NCI-H2227 (cell line): ENCODE measurements around the gene CRIP2.

Experiments
- DNase-seq: peaks from one replicate; lab custom pipeline; 2025; ENCODE audit not compliant: unreplicated experiment; lab: John Stamatoyannopoulos, UW

Gene CRIP2

DNA sequence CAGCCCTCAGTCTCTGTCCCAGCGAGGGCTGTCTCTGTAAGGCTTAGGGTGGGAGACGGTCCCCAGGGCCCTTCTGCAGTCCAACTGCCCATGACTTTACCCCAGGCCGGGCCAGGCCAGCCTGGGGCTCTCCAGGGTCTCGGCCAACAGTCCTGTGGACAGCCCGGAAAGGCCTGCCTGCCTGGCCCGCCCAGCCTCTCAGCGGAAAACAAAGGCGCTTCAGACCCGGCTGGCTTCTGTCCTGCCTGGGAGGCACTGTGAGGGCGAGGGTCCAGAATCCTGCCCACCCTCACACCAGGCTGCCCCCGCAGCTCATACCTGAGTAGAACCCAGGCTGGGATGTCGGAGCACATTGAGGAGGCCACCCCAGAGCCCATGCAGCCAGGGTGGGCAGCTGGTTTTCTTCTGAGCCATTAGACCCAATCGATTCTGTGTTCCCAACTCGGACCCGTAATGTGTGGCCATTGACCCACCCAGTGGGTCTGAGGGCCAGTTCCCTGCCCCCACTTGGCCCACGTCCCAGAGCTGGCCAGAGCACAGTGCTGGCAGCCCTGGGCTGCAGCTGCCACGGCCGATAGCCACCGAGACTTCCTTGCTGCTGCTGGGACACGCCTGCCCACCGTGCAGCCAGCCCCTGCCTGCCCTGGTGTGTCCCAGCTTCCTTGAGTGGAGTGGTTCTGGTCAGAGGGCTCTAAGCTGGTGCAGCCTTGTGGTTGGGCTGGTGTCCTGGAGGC is 1.6 kb downstream of the CRIP2 start:
- DNase-seq: peak; percentile 29

DNA sequence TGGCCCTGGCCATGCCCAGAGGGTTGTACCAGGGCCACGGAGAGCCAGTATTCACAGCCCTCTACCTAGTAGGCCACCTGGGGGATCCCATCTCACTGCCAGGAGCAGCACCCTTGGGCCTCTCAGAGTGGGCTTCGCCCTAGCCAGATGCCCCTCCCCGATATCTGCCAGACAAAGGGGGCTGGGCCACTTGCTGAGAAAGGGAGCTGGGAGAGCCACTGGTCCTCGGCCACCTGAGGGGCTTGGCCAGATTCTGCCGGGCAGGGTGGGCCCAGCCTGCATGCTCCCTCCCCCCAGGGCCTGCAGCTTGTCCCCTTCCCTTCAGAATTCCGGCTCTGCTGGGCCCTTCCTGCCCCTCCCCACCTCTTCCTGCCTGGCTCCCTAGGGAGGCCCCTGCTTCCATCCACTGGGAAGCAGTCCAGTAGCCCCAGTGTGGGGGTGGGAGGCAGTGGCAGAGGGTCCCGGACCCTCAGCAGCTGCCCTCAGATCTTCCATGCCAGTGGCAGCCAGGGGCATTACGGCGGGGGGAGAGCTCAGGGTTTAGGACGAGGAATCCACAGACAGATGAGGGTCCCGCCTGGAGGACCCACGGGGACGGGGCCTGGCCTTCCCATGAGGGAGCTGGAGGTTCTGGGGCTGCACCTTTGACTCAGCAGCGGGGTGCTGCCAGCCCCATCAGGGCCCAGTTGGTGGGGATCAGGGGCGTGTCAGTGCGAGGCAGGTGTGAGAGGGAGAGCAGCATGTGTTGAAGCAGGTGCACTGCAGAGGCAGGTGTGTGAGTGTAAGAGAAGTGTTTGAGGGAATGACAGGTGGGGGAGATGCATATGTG is 2.4 kb downstream of the CRIP2 start:
- DNase-seq: no peak

DNA sequence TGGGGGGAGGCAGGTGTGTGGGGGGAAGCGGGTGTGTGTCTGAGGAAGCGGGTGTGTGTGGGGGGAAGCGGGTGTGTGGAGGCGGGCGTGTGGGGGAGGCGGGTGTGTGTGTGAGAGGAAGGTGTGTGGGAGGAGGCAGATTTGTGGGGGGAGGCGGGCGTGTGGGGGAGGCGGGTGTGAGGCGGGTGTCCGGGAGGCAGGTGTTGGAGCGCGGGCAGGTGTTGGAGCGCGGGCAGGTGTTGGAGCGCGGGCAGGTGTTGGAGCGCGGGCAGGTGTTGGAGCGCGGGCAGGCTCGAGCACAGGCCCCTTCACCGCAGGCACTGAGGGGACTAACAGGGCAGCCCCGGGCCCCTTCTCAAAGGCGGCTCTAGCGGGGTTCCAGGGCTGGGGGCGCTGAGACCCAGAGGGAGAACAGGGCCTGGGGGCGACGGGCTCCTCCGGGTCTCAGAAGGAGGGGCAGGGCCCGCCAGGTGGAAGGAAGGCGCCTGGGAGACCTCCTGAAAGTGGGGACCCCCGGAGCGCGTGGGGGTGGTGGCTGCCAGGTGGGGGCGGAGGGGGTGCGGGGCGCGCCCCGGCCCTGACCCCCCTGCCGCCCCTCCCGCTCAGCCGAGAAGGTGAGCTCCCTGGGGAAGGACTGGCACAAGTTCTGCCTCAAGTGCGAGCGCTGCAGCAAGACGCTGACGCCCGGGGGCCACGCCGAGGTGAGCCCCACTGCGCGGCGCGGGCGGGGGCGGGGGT is 3.2 kb downstream of the CRIP2 start:
- no peak for DNase-seq

DNA sequence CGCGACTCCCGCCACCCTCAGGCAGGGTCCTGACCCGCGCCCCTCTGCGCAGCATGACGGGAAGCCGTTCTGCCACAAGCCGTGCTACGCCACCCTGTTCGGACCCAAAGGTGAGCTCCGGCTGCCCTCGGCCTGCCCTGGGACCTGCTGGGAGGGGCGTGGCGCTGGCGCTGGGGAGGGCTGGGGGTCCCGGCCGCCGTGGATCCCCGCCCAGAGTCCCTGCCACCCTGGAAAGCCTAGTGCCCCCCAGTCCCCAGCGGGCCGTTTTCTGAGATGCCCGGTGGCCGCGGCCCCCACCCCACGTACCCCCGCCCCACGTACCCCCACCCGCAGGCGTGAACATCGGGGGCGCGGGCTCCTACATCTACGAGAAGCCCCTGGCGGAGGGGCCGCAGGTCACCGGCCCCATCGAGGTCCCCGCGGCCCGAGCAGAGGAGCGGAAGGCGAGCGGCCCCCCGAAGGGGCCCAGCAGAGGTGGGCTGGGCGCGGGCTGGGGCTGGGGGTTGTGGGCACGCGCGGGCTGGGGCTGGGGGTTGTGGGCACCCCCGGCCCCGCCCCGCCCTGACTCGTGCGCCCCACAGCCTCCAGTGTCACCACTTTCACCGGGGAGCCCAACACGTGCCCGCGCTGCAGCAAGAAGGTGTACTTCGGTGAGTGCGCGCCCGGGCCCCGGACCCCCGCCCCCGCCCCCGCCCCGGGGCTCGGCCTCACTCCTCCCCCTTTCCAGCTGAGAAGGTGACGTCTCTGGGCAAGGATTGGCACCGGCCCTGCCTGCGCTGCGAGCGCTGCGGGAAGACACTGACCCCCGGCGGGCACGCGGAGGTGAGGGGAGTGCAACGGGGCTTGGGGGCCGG is 4.0 kb downstream of the CRIP2 start:
- DNase-seq: no peak

DNA sequence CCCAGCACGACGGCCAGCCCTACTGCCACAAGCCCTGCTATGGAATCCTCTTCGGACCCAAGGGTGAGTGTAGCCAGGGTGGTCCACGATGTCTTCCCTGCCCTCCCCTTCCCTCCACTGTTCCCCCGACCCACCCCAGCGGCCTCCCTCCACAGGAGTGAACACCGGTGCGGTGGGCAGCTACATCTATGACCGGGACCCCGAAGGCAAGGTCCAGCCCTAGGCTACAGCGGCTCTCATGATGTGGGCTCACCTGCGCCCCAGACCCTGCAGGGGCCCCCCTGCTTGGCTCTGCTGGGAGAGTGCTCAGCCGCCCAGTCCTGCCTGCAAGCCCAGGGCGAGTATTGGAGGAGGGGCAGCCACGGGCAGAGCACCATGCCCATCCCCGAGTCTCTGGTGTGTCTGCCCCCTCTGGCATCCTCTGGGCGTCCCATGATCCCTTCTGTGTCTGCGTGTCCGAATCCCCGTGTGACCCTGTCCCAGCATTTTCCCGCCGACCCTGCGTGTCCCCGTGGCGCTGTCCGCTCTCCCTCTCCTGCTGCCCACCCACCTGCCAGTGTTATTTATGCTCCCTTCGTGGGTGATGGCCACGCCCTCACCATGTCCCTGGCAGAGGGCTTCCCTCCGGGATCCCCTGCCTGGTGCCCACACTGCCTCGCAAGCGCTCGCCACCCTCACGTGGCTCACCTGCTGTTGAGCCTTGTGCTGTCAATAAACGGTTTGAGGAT is 5.0 kb downstream of the CRIP2 start:
- DNase-seq: no peak

DNA sequence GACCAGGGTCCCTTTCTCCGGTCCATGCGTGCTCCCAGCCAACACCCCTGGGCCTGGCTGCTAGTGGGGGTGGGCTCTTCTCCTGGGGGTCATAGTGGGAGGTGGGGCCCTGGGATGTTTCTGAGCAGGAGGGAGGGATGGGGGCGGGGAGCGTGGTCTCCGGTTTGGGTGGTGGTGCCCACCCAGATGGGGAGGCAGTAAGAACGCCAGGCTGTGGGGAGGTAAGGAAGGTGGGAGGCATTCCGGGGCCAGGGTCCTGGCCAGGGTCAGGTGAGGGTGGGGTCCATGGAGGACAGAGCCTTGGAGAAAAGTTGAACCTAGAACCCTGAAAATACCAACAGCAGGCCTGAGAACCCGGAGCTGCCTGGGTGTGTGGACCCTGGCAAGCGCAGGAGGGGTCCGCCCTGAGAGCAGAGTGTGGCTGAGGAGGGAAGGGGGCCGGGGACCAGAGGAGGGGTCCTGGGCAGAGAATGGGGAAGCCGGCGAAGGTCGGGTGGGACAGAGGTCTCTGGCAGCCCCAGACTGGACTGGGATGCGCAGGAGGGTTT is 5.7 kb downstream of the CRIP2 start:
- DNase-seq: no peak

DNA sequence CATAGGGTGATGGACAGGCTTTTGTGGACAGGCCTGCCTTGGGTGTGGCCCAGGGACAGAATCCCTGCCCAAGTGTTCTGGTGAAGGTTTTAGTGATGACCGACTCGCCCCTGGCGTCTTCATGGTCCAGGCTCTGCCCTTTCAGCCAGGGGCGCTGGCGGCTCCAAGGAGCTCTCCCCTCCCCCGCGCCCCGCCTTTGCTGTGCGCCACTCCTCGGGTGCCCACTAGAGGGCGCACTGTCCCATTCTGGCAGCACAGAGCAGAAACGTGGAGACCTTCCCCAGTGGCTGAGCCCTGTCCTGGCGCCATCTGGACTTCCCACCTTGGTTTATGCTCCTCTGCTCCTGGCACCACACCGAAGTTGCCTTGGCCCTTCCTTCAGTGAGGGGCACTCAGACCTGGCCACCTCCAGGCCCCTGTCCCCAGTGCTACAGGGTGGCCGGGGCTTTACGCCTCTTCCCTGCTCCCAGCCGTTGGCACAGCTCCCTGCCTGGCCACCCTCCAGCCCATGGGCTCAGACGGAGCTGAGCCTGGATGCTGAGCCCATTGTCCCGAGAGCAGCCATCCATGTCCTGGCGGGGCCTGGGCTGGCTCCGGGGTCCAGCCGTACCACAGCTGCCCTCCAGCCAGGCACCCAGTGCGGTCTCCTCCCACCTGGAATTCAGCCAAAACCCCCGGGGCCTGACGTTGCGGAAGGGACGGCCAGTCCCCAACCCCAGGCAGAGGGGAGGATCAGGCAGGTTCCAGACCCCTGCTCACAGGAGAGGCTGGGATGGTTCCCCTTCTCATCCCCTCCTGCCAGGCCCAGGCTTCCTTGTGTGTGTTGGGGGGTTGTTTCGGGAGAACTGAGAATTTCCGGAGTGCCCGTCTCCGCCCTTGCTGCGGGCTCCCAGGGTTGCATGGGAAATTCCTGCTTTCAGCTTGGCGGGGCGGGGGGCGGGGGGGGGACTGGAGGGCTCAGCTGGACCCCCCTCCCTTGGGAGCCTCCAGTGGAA is 6.5 kb downstream of the CRIP2 start:
- peak; percentile 91 for DNase-seq

DNA sequence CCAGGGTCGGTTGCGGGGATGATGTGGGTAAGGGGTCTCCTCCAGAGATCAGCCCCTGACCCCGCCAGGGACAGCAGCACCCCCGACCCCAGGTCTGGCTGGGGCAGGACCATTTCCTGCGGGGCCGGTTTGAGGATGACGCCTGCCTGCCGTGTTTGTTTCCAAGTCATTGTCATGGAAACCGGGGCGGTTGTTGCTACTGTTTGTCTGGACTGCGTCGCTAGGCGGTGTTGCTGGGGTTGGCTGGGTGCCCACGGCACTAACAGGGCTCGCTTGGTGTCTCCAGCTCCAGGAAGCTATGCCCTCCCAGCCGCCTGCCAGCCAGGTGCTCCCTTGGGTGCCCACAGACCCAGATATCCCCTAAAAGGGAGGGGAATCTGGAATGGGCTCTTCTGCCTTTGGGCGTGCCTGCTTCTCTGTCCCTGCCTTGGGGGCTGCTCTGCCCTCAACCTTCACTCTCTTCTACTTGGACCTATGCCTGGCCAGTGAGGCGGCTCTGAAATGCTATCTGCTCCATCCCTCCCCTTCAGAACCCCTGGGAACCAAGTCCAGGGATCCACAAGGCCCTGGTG is 7.4 kb downstream of the CRIP2 start:
- peak; percentile 93 for DNase-seq

DNA sequence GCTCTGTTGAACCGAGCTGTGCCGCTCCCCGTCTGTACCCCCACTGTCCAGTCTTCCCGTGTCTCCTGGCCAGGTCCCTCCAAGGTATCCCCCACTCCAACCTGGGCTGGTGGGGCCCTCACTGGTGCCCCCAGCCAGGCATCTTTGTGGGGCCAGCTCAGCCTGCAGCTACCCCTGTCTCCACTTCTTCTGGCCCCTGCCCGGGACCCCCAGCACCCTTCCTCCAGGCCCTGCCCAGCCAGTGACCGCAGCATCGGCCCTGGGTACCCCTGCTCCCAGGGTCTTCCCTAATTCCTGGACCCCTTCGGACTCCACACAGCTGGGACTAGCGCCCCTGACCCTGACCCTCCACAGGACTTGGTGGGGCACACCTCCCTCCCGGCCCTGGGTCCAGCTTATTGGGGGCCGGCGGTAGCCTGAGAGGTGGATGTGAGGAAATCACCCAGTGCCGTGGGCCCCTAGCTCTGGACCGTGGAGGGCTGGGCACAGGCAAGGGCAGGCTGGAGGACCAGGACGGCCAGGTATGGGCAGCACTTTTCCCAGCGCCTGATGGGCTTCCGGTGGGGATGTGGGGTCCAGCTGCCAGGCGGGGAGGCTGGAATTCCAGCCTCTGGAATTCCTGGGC is 8.0 kb downstream of the CRIP2 start:
- no peak for DNase-seq

DNA sequence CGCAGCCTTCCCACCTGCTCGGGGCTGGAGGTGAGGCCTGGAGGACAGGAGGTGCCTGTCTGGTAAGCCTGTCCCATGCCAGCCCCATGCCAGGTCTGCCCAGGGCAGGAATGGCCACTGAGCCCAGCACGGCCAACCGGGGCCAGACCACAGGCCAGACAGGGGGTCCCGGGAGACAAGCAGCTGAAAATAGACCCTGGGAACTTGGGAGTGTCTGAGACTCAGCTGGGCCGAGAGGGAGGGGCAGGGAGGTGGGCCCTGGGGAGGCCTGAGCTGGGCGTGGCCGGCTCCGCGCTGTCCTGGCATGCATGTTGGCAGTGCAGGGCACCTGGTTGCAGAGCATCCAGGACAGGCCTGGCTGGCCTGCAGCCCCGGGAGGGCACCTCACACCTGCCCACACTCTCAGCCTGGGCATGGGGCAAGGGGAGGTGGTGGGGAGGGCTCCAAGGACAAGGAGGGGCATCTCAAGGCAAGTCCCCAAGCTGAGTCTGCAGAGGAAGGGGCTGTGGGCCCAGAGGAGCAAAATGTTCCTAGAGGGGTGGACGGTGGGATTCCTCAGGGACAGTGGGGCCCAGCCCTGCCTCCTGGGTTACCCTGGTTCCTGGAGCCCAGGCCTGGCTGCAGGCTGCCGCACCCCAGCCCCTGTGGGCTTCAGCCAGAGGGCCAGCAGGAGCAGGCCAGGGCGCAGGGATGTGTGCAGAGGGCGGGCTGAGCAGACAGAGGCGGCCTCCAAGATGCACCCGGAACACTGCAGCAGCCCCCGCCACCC is 8.9 kb downstream of the CRIP2 start:
- no peak for DNase-seq

DNA sequence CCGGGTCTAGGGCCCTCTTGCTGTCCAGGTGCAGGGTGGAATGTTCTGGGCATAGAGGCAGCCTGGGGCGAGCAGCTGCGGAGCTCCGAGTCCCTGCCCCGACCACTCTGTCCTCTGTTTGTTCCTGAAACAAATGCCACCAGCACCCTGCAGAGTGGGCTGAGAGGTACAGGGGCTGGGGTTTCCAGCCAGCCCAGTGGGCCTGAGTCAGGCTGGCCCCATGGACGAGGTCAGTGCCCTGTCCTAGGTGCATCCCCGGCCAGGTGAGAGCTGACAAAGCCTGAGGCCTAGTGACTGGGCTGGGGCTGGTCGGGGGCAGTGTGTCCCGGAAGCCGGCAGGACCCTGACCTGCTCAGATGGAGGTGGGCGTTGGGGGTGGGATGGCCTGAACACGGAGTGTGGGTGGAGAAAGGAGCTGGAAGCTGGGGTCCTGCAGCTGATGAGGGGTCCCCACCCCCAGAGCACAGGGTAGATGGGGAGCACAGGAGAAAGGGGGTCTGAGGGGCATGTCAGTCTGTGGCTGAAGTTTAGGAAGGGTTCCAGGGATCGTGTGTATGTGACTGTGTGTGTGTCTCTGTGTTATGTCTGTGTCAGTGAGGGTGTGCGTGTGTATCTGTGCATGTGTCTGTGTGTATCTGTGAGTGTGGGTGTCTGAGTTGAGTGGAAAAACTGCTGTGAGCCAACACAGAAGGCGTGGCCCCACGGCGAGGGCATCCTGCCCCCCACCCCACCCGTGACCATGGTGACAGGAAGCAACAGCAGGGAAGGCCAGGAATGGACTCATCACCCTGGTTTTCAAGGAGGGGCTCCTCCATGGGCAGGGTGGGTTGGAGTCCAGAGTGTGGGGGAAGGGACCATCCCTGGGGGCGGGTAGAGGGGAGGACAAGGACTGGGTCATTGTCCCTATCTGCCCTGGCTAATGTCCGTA is 9.7 kb downstream of the CRIP2 start:
- DNase-seq: no peak

DNA sequence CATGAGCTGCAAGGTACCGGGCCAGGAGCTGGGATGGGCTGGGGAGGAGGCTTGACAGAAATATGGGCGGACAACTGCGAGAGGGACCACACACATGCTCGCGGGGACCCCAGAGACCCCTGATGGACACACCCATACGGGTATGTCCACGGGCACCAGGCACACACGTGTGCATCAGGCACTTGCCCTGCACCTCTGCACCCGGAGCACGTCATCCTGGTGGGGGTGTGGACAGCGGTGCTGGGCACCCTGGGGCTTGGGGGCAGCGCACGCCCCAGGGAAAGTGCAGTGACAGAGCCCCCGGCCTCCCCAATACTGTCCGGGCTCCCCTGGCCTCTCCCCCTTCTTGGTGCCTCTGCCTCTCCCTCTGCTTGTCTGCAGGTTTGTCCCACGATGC is 10.4 kb downstream of the CRIP2 start:
- no peak for DNase-seq

DNA sequence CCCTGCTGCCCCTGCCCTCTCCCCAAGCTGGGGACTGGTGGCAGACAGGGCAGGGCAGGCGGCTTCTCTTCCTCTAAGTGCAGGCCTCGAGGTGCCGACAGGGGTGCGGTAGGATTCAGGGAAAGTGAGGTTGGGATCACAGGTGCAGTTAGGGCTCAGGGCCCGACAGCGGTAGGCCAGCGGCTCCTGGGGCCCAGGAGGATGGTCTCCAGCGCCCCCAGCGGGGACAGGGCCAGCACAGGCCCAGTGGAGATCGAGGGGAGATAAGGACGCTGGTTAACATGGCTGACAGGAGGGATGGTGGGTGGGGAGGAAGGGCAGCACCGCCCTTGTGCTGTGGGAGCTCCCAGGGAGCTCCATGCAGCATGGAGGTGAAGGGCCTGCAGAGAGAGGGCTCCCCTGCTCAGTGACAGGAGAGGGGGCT is 11.1 kb downstream of the CRIP2 start:
- no peak for DNase-seq

DNA sequence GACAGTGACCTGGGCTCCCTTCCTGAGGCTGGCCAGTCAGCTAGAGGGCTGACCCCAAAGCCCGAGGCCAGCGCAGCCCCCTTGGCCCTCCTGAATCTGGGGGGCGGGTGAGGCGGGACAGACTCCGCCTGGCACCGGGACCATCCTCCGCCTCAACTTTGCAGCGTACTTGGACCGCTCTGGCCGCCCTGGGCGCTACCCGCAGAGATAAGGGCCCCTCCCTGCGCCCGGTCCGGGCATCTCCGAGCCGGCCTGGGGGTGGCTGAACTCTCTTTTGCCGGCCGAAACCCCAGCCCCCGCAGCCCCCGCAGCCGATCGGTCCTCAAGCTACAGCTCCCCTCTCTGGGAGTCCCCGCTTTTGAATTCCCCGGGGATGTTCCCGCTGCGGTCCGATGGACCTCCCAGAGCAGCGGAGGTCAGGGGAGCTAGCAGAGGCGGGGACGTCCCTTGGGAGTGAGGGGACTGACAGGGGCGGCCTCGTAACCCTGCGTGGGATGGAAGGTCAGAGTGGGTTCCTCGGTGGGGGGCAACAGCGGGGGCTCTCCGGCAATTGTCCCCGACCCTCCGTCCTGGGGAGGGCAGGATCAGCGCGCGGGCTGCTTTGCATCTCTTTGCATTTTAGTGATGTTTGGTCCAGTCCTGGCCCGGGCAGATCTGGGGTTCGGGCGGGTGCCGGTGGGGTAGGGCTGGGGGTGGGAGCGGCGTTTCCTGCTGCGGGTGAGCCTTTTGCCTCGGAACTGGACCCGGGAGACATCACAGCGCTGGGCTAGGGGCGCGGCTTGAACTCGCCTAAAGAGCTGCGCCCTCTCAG is 11.7 kb downstream of the CRIP2 start, which contains the start of gene CRIP1:
TSS of gene CRIP1 (plus strand) at position 724 of the 811 bp plus-strand sequence. CDS start 374 bp downstream, outside the sequence.
- no peak for DNase-seq

DNA sequence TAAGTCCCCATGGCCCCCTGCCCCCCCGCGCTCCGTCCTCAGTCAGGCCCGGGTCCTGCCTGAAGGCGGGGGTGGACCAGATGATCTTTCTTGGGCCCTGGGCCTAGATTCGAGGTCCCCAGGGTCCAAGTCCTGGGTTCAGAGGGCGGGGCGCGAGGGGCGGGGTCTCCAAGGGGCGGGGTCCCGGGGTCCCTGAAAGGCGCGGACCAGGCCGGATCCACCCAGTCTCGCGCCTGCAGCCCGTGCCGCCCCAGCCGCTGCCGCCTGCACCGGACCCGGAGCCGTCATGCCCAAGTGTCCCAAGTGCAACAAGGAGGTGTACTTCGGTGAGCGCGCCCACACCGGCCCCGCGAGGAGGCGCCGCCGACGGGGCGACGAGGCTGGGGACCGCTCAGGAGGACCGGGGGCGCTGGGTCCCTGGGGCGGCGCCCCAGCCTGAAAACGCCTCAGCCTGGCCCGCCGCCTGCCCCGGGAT is 12.4 kb downstream of the CRIP2 start:
- no peak for DNase-seq
